K562 (cell line): ENCODE results near the gene PSG5.

Experiments used
- ATF3 ChIP-seq, 2 experiments: fragments of 450-650 bp in 1 of 2; sonication (generic) in 1 of 2; formaldehyde crosslinking in 1 of 2; IDR thresholded peaks in 1 of 2; conservative IDR thresholded peaks in 1 of 2; 2 replicates each; pipeline versions ENCODE4 v1.6.1 to v1.8.1; 2016 to 2023; ENCODE audit warnings: mild to moderate bottlenecking in 2 of 2, moderate library complexity in 2 of 2, inconsistent platforms in 1 of 2, missing genetic modification reagents in 1 of 2
- EZH2 ChIP-seq: IDR thresholded peaks from 2 replicates; pipeline ENCODE4 v1.6.1; 2012; ENCODE audit warnings: low read depth, mild to moderate bottlenecking, inconsistent platforms, low read length, borderline replicate concordance
- GABPB1 ChIP-seq: sonication (generic); formaldehyde crosslinking; IDR thresholded peaks from 2 replicates; pipeline ENCODE4 v1.8.0; 2022; ENCODE audit warnings: mild to moderate bottlenecking, missing genetic modification reagents
- KLF6 ChIP-seq: fragments of 250-450 bp; sonication (Bioruptor Pico); IDR thresholded peaks from 2 replicates; pipeline ENCODE4 v1.4.0; 2020; ENCODE audit warnings: mild to moderate bottlenecking, moderate library complexity, borderline replicate concordance
- MLX ChIP-seq, 2 experiments: fragments of 450-650 bp in 1 of 2; sonication (generic) in 1 of 2; formaldehyde crosslinking; conservative IDR thresholded peaks; 2 replicates each; pipeline versions ENCODE4 v1.4.0 to v1.8.1; 2020 to 2022; ENCODE audit warnings: mild to moderate bottlenecking in 1 of 2, missing genetic modification reagents in 1 of 2
- SIN3A ChIP-seq, 2 experiments: fragments of 150-350 bp in 1 of 2; IDR thresholded peaks; 2 replicates each; pipeline ENCODE4 v1.6.1; 2011 to 2016; ENCODE audit warnings: borderline replicate concordance in 2 of 2, low read depth in 2 of 2, low read length in 2 of 2, mild to moderate bottlenecking in 2 of 2, moderate library complexity in 2 of 2; ENCODE audit not compliant: control insufficient read depth in 1 of 2
- TAF9B ChIP-seq: fragments of 450-650 bp; IDR thresholded peaks from 2 replicates; pipeline ENCODE4 v1.6.1; 2018; ENCODE audit warnings: mild to moderate bottlenecking; ENCODE audit not compliant: partially characterized antibody
- ZNF224 ChIP-seq: sonication (generic); formaldehyde crosslinking; IDR thresholded peaks from 2 replicates; pipeline ENCODE4 v1.8.0; 2022; ENCODE audit warnings: mild to moderate bottlenecking, missing genetic modification reagents
- TF ChIP-seq, protein P1 (sequence below): fragments of 250-450 bp; sonication (Bioruptor Pico); IDR thresholded peaks from 2 replicates; pipeline ENCODE4 v1.4.0; 2020; ENCODE audit warnings: mild to moderate bottlenecking, moderate library complexity, borderline replicate concordance

GRCh38 chr19:43126720-43127119 lies 59.6 kb downstream of the PSG5 start:
- TF ChIP-seq TAF9B (no peak), MLX (CRISPR knock-in tag; conservative IDR thresholded peaks at IDR 0.05) (no peak), GABPB1 (CRISPR knock-in tag) (no peak), ATF3 (IDR thresholded peaks at IDR 0.05) (no peak), ATF3 (CRISPR knock-in tag; conservative IDR thresholded peaks at IDR 0.05) (no peak), ZNF224 (CRISPR knock-in tag) (no peak), KLF6 (CRISPR knock-in tag) (no peak), SIN3A (IDR thresholded peaks at IDR 0.05; ENCODE audit: borderline replicate concordance in 2 of 2, control insufficient read depth in 1 of 2, low read depth in 2 of 2, low read length in 2 of 2) (no peak), EZH2 (no peak)
- TF ChIP-seq, protein P1, sequence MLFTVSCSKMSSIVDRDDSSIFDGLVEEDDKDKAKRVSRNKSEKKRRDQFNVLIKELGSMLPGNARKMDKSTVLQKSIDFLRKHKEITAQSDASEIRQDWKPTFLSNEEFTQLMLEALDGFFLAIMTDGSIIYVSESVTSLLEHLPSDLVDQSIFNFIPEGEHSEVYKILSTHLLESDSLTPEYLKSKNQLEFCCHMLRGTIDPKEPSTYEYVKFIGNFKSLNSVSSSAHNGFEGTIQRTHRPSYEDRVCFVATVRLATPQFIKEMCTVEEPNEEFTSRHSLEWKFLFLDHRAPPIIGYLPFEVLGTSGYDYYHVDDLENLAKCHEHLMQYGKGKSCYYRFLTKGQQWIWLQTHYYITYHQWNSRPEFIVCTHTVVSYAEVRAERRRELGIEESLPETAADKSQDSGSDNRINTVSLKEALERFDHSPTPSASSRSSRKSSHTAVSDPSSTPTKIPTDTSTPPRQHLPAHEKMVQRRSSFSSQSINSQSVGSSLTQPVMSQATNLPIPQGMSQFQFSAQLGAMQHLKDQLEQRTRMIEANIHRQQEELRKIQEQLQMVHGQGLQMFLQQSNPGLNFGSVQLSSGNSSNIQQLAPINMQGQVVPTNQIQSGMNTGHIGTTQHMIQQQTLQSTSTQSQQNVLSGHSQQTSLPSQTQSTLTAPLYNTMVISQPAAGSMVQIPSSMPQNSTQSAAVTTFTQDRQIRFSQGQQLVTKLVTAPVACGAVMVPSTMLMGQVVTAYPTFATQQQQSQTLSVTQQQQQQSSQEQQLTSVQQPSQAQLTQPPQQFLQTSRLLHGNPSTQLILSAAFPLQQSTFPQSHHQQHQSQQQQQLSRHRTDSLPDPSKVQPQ (CRISPR knock-in tag), result no peak
